Esophagus (tissue), 2 donors: ENCODE data around the gene DUSP11. TPM values are rescaled to one million over a fixed set of nuclear protein-coding genes. Genes with fewer than 3 reads are reported as not detected.
"Not testable (repeated sequence)": the region's sequence is repeated elsewhere in the genome, so short reads cannot be mapped to it uniquely, and the experiment has no call there.

Source experiments
- H3K27ac ChIP-seq, 2 donors: one replicate each; pipeline ENCODE4 v1.5.1; 2013; ENCODE audit warnings: low read depth in 2 of 2, mild to moderate bottlenecking in 2 of 2, inconsistent platforms in 1 of 2, low read length in 1 of 2, moderate library complexity in 1 of 2
- H3K27me3 ChIP-seq, 2 donors: one replicate each; pipeline ENCODE4 v1.6.1; 2013; ENCODE audit warnings: low read length in 2 of 2, control low read depth in 1 of 2, mild to moderate bottlenecking in 1 of 2; ENCODE audit not compliant: insufficient read depth in 2 of 2, control insufficient read depth in 1 of 2
- H3K36me3 ChIP-seq, 2 donors: one replicate each; pipeline ENCODE4 v1.6.1; 2013; ENCODE audit warnings: low read length in 1 of 2; ENCODE audit not compliant: control insufficient read depth in 2 of 2, insufficient read depth in 2 of 2
- H3K4me1 ChIP-seq, 2 donors: one replicate each; pipeline ENCODE4 v1.6.1; 2013; ENCODE audit warnings: low read length in 1 of 2; ENCODE audit not compliant: control insufficient read depth in 2 of 2, insufficient read depth in 2 of 2
- H3K4me3 ChIP-seq, 2 donors: one replicate each; pipeline ENCODE4 v1.5.1; 2013; ENCODE audit warnings: low read length in 2 of 2, mild to moderate bottlenecking in 2 of 2, low read depth in 1 of 2, moderate library complexity in 1 of 2
- H3K9me3 ChIP-seq, 2 donors: one replicate each; pipeline ENCODE4 v1.6.1; 2013; ENCODE audit warnings: mild to moderate bottlenecking in 2 of 2, low read depth in 1 of 2, low read length in 1 of 2, moderate library complexity in 1 of 2; ENCODE audit not compliant: control insufficient read depth in 2 of 2, insufficient read depth in 1 of 2
- WGBS, 2 donors: extraction: QIAGEN DNeasy Blood & Tissue Kit; methylation state at CpG; one replicate each; pipeline ENCODE4 v1.1.7; 2013; 5-methylcytosine and 5-hydroxymethylcytosine counted together
- polyA plus RNA-seq, 2 donors: library from polyadenylated mRNA; stranded (reverse); fragments of 200-250 nt; gene quantifications; one replicate each; pipeline ENCODE4 v1.2.3, GENCODE V29; 2013
- donor health status: healthy with polysubstance abuse.
- donor health status: Bipolar disorder and iron deficiency.

DUSP11 gene
- polyA plus RNA-seq, 2 donors: 25.5 to 27.0 TPM

DNA sequence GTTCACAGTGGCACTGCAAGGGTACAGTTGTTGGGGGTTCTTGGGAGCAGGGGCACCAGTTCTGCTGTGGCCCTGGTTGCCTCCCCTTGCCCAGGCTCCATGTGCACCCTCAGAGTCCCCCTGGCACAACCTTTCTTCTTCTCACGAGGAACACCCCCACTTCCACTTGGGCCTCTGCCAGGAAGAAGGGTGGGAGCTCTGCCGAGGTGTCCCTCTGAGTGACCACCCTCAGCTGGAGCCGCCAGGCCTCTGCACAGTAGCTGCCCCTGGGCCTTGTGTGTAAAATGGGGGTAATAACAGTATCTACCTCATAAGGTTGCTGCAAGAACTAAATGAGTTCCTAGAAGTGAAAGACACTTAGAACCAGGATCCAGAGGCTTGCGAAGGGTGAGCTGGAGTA, 51.2 kb downstream of the DUSP11 start:
- H3K27ac ChIP-seq: no peak overlapping the region
- peaks cover 0 to 3% of the 10 kb centered on the region in 2 donors for H3K4me1 ChIP-seq
- no peak overlapping the region for H3K4me3 ChIP-seq
- H3K36me3 ChIP-seq: peaks cover 2 to 19% of the 10 kb centered on the region in 2 donors
- H3K9me3 ChIP-seq: no peaks in the 10 kb centered on the region
- H3K27me3 ChIP-seq: no peaks in the 10 kb centered on the region
- WGBS, 2 donors: 70 to 78% methylated on average over 4 of the region's 4 CpGs

DNA sequence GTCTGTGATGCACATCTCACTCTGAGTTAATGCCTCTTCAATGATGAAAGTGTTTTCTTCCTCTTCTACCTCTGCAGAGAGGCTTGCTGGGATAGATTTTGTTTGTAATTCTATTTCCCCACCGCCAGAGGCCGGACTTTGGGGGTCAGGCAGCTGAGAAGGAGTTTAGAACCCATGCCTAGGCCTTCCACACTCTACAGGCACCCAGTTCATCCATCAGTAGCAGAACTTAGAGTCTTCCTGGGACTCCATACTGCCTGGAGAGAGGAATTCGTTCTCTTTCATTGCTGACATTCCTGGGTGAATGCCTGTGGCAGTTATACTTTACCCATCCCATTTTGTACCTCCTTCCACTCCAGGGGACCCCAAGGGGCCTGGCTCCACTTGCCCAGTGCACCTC, 51.9 kb downstream of the DUSP11 start:
- H3K4me3 ChIP-seq: no peak overlapping the region
- peaks cover 0 to 19% of the 10 kb centered on the region in 2 donors for H3K36me3 ChIP-seq
- WGBS, 2 donors: 78 to 80% methylated on average over 3 of the region's 3 CpGs
- H3K9me3 ChIP-seq: no peaks in the 10 kb centered on the region
- H3K27me3 ChIP-seq: no peaks in the 10 kb centered on the region
- H3K27ac ChIP-seq: no peak overlapping the region
- peaks cover 0 to 3% of the 10 kb centered on the region in 2 donors for H3K4me1 ChIP-seq

DNA sequence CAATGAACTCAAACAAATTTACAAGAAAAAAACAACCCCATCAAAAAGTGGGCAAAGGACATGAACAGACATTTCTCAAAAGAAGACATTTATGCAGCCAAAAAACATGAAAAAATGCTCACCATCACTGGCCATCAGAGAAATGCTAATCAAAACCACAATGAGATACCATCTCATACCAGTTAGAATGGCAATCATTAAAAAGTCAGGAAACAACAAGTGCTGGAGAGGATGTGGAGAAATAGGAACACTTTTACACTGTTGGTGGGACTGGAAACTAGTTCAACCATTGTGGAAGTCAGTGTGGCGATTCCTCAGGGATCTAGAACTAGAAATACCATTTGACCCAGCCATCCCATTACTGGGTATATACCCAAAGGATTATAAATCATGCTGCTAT, 53.2 kb downstream of the DUSP11 start:
- H3K4me1 ChIP-seq, H3K9me3 ChIP-seq, H3K27me3 ChIP-seq, H3K4me3 ChIP-seq, H3K27ac ChIP-seq: not testable (repeated sequence)
- WGBS, 2 donors: no CpG with 5 or more reads among the region's 1 CpG
- peaks cover 0 to 16% of the 10 kb centered on the region in 2 donors for H3K36me3 ChIP-seq

DNA sequence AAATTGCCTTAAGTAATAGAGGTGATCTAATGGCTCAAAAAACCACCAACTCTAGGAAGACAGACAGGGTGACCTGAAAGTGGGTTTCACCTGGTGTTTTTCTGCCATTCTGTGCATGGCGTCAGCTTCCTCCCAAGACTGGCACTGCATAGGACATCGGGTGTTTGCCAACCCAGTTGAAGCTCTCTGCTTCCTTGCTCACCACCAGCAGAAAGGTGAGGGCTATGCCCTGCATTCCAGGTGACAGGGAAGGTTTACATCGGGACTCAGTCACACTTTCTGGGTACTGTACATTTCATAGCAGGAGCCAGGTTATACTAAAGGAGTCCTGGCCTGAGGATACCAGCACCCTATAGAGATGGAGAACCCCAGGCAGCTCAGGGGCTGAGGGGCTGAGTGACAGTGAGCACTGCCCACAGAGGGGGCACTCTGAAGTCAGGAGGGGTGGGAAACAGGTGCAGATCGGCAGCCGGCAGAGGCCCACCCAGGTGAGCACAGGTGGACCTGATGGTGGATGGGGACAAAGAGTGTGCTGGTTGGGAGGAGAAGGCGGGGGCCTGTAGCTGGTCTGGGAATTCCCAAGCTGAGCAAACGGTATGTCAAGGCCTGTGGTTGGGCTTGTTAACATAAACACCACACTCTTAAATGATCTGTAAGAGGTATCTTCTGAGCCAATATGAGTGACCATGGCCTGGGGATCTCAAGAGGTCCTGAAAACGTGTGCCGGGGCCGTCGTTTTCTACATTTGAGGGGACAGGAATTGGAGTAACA, 60.9 kb downstream of the DUSP11 start:
- Histone ChIP-seq H3K27me3 (no peaks in the 10 kb centered on the region), H3K27ac (no peak overlapping the region), H3K36me3 (no peaks in the 10 kb centered on the region), H3K9me3 (no peaks in the 10 kb centered on the region), H3K4me3 (no peak overlapping the region), H3K4me1 (no peaks in the 10 kb centered on the region)
- 71 to 80% methylated on average over 11 of the region's 11 CpGs for WGBS, 2 donors

DNA sequence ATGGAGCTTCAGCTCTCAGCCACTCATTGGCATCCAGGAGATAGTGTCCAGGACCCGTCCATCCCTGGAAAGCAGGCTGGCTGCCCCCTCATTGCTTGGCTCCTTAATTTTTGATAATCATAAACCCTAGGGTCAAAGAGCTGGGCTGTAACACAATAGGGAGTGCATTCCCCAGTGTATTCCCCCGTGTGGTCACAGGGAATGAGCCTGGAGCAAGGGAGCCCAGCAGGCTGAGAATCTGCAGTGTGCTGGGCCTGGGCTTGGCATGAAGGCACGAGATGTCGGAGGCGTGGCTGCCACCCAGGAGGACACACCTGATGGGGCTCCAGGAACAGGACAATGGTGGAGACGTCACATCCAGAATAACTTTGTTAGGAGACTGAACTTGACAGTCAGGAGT, 61.5 kb downstream of the DUSP11 start:
- 60 to 75% methylated on average over 6 of the region's 6 CpGs for WGBS, 2 donors
- no peaks in the 10 kb centered on the region for H3K36me3 ChIP-seq
- H3K4me3 ChIP-seq: no peak overlapping the region
- H3K27me3 ChIP-seq: no peaks in the 10 kb centered on the region
- no peaks in the 10 kb centered on the region for H3K9me3 ChIP-seq
- H3K4me1 ChIP-seq: no peaks in the 10 kb centered on the region
- no peak overlapping the region for H3K27ac ChIP-seq

DNA sequence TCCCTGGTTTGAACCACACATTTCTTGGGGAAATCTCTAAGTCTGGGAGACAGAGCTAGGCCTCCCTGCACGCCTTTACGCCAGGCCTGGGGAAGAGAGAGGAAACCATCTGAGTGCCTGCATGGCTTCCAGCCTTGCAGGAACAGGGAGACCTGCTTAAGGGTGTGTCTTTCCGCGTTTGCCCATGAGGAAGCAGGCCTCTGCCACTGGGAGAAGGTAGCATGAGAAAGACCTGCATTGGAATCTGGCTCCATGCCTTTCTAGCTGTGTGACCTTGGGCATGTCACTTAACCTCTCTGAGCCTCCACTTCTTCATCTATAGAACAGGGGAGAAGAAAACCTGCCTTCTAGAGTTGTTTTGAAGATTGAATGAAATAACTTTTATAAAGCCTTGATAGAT, 62.2 kb downstream of the DUSP11 start:
- H3K4me1 ChIP-seq, H3K4me3 ChIP-seq, H3K36me3 ChIP-seq, H3K9me3 ChIP-seq, H3K27me3 ChIP-seq: not testable (repeated sequence)
- 82 to 90% methylated on average over 4 of the region's 4 CpGs for WGBS, 2 donors
- peak overlapping the region in 1 of 2 donors; percentile 9 for H3K27ac ChIP-seq

DNA sequence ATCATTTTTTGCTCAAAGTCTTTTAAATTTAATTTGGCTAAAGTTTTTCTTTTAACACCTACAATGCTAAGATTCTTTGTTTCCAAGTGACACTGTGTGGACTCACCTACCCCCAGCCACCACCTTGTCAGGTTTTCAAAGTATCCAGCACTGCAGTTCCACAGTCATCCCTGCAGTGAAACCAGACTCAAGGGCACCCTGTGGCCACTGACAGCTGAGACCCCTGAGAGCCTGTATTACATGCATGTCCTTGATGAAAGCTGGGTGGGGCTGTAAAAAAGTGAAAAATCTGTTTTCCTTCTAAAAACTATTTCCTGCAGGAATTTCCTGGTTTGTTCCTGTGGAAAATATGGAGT, 62.7 kb downstream of the DUSP11 start:
- Histone ChIP-seq H3K4me1 (no peaks in the 10 kb centered on the region), H3K27ac (peak overlapping the region in 1 of 2 donors; percentile 9), H3K4me3 (no peak overlapping the region), H3K27me3 (no peaks in the 10 kb centered on the region), H3K36me3 (no peaks in the 10 kb centered on the region), H3K9me3 (no peaks in the 10 kb centered on the region)

DNA sequence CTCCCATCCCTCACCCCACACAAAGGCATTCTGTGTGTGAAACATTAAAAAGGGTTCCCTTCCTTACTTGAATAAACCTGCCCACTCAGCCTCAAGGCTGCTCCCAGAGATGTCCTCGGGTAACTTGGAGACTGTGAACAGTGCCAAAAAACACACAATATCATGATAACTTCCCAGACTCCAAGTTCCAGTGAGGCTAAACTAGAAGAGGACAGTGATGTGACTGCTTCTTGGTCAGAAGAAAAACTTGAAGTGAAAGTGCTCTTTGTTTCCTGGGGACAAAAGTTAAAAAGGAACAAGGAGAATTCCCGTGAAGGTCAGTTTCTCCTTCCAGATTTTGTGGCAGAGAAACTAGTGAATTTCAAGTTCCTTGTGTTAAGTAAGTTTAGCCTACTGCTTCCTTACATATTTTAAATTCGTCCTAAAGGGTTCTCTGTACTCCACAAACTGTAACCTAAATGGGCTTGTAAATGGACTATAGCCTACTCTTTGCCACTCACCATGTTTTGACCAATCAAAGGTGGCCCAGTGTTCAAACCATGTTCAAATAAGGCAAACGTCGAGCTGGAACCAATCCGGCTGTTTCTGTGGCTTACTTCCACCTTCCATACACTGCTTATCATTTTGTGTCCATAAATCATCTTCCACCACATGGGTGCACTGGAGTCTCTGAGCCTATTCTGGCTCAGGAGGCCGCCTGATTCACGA, 63.2 kb downstream of the DUSP11 start:
- H3K4me3 ChIP-seq: no peak overlapping the region
- H3K27ac ChIP-seq: no peak overlapping the region
- no peaks in the 10 kb centered on the region for H3K36me3 ChIP-seq
- WGBS, 2 donors: 22 to 34% methylated on average over 8 of the region's 8 CpGs
- H3K27me3 ChIP-seq: no peaks in the 10 kb centered on the region
- no peaks in the 10 kb centered on the region for H3K4me1 ChIP-seq
- H3K9me3 ChIP-seq: no peaks in the 10 kb centered on the region

DNA sequence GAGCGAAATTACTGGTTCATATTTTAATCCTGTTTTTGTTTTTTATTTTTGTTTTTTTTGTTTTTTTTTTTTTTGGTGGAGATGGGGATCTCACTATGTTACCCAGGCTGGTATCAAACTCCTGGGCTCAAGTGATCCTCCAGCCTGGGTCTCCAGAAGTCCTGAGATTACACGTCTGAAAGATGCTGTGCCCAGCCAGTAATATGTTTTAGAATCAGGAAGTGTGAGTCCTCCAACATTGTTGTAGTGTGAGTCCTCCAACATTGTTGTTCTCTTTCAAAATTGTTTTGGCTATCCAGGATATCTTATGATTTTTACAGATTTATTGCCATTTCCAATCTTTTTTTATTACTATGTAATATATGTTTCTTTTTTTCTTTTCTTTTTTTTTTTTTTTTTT, 65.8 kb downstream of the DUSP11 start:
- Histone ChIP-seq H3K27me3 (no peaks in the 10 kb centered on the region), H3K4me1 (no peaks in the 10 kb centered on the region), H3K4me3 (no peak overlapping the region), H3K27ac (no peak overlapping the region), H3K36me3 (no peaks in the 10 kb centered on the region), H3K9me3 (no peaks in the 10 kb centered on the region)
- WGBS, 2 donors: 85 to 89% methylated on average over 2 of the region's 2 CpGs
